Body of pancreas (tissue), 4 donors: ENCODE measurements around the gene TPK1. TPM values are rescaled to one million over a fixed set of nuclear protein-coding genes. Genes with fewer than 3 reads are reported as not detected.

Experiments
- ATAC-seq: fragments of 150-250 bp; one replicate; pipeline ENCODE4 v1.9.1; 2016
- DNase-seq, 4 donors: peaks; one replicate each; pipeline ENCODE4 v3.0.0-alpha.2; 2019
- H3K27ac ChIP-seq, 4 donors: fragments of 200-600 bp; sonication (generic); 1 replicate in 3 of 4; 2 replicates in 1 of 4; pipeline versions ENCODE4 v1.5.1 to v1.6.1; 2016 to 2019; ENCODE audit warnings: mild to moderate bottlenecking in 1 of 4, mixed read lengths in 1 of 4, moderate library complexity in 1 of 4
- H3K27me3 ChIP-seq, 2 donors: fragments of 200-600 bp; sonication (generic); one replicate each; pipeline ENCODE4 v1.6.0; 2016; ENCODE audit warnings: mild to moderate bottlenecking in 1 of 2
- H3K36me3 ChIP-seq, 2 donors: fragments of 200-600 bp; sonication (generic); replicated peaks in 1 of 2; 2 replicates each; pipeline ENCODE4 v1.5.1; 2016; ENCODE audit warnings: low read depth in 2 of 2; ENCODE audit not compliant: insufficient read depth in 1 of 2
- H3K4me1 ChIP-seq: fragments of 200-600 bp; sonication (generic); one replicate; pipeline ENCODE4 v1.6.0; 2016
- H3K4me3 ChIP-seq, 2 donors: fragments of 200-600 bp; sonication (generic); 1 replicate in 1 of 2; 2 replicates in 1 of 2; pipeline ENCODE4 v1.5.1; 2016 to 2019
- H3K9me3 ChIP-seq, 3 donors: fragments of 200-600 bp; sonication (generic); 1 replicate in 2 of 3; 2 replicates in 1 of 3; pipeline ENCODE4 v1.5.1; 2016
- CTCF ChIP-seq, 7 experiments: fragments of 450-650 bp in 4 of 7; fragments of 200-600 bp in 3 of 7; sonication (generic) in 3 of 7; IDR thresholded peaks; one replicate each; pipeline ENCODE4 v1.5.1; 2016 to 2019; ENCODE audit warnings: antibody characterized with exemption in 7 of 7
- POLR2A ChIP-seq, 3 donors: fragments of 450-650 bp; IDR thresholded peaks; one replicate each; pipeline ENCODE4 v1.6.1; 2016; ENCODE audit warnings: antibody characterized with exemption in 3 of 3, mild to moderate bottlenecking in 2 of 3
- WGBS, 2 donors: methylation state at CpG; one replicate each; pipeline ENCODE4 v1.1.5; 2017; 5-methylcytosine and 5-hydroxymethylcytosine counted together
- intact Hi-C: fragments of 100-400 bp; cut with DNase I; formaldehyde crosslinking; loops from one replicate; pipeline ENCODE4 v1.15.1; 2023
- total RNA-seq, 2 donors: library from RNA; depleted of rRNA; stranded (reverse); fragments of >200 nt; gene quantifications; one replicate each; pipeline ENCODE4 v1.1.0, GENCODE V29; 2016

TPK1 gene
- total RNA-seq, 2 donors from 2014 or later, result 0.66 to 1.3 TPM

- DNase-seq (no peak), ATAC-seq (no peak)
- intact Hi-C loops, result no loop called here
These were observed 66.5 kb downstream of the TPK1 start for GRCh38 chr7:144769352-144769751.

DNA sequence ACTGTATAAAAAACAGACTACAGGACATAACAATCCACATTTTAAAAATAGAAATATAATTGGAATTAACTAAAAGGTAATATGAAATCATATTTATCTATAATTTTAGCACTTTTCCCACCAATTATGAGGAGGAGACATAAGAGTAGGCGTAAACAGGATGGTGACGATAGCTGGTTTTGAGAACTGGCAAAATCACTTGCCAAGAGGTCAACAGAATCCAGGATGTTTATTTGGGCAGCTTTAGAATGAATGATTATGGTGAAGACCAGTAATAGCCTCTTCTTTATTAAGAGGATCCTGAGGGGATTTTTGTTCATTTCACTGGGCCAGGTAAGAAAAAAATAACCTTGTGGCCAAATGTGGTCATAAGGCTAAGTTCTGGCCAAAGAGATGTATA, 67.2 kb downstream of the TPK1 start:
- no peak for TF ChIP-seq CTCF (IDR thresholded peaks at IDR 0.05)
- no peak for TF ChIP-seq POLR2A (IDR thresholded peaks at IDR 0.05)
- DNase-seq, result no peak
- Histone ChIP-seq H3K27ac (no peak overlapping the region), H3K4me3 (no peak overlapping the region), H3K27me3 (no peaks in the 10 kb centered on the region), H3K9me3 (no peaks in the 10 kb centered on the region), H3K36me3 (no peaks in the 10 kb centered on the region), H3K4me1 (no peaks in the 10 kb centered on the region)
- intact Hi-C loops, result no loop called here
- ATAC-seq, result no peak
- WGBS, 2 donors, result 88 to 94% methylated on average over 2 of the region's 2 CpGs

More at GRCh38 chr7:144769352-144769751, 66.5 kb downstream of the TPK1 start:
- TF ChIP-seq POLR2A (IDR thresholded peaks at IDR 0.05) (no peak), CTCF (IDR thresholded peaks at IDR 0.05) (no peak)
- Histone ChIP-seq H3K4me1 (no peaks in the 10 kb centered on the region), H3K27ac (no peak overlapping the region), H3K4me3 (no peak overlapping the region), H3K36me3 (no peaks in the 10 kb centered on the region), H3K9me3 (no peaks in the 10 kb centered on the region), H3K27me3 (no peaks in the 10 kb centered on the region)
- 86 to 88% methylated on average over 2 of the region's 2 CpGs for WGBS, 2 donors

DNA sequence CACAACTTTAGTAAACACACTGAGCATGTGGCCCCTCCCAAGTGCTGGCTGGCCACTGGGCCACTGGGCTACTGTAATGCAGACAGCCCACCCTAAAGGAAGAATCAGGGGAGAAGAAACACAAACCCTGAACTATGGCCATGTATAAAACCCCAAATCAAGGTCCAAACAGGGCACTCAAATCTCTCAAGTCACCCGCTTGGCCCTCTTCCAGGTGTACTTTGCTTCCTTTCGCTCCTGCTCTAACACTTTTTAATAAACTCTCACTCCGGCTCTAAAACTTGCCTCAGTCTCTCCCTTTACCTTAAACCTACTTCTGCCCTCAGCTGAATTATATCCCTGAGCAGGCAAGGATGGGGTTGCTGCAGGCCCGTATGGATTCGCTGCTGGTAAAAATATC, 72.6 kb downstream of the TPK1 start:
- intact Hi-C loops, result no loop called here
- H3K27me3 ChIP-seq, result no peaks in the 10 kb centered on the region
- H3K9me3 ChIP-seq, result no peaks in the 10 kb centered on the region
- no peak for ATAC-seq
- no peaks in the 10 kb centered on the region for H3K36me3 ChIP-seq
- no peak for DNase-seq
- no peaks in the 10 kb centered on the region for H3K4me1 ChIP-seq
- H3K27ac ChIP-seq, result no peak overlapping the region
- no peak overlapping the region for H3K4me3 ChIP-seq
- TF ChIP-seq CTCF (IDR thresholded peaks at IDR 0.05), result no peak
- TF ChIP-seq POLR2A (IDR thresholded peaks at IDR 0.05), result no peak
- 72 to 85% methylated on average over 5 of the region's 5 CpGs for WGBS, 2 donors

DNA sequence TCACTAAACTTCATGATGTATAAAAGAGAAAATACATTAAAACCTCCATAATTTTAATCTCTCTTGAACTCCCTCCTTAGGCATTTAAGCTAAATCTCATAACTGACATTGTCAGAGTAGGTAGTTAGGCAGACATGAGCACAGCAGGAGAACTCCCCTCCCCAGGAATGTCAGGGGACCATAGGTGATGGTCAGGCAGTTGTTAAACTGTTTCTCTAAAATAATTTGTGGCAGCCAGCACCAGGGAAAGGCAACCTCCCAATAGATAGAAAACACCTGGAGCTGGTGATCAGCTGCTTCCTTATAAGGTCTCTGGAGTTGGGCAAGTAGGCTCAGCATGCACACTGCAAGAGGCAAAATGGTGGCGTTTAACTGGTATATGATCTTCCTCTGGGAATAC, 73.0 kb downstream of the TPK1 start:
- Histone ChIP-seq H3K27me3 (no peaks in the 10 kb centered on the region), H3K36me3 (no peaks in the 10 kb centered on the region), H3K27ac (no peak overlapping the region), H3K4me1 (no peaks in the 10 kb centered on the region), H3K4me3 (no peak overlapping the region), H3K9me3 (no peaks in the 10 kb centered on the region)
- DNase-seq, result no peak
- no peak for TF ChIP-seq POLR2A (IDR thresholded peaks at IDR 0.05)
- no peak for TF ChIP-seq CTCF (IDR thresholded peaks at IDR 0.05)
- ATAC-seq, result no peak
- intact Hi-C loops, result no loop called here
- 100% methylated on average over 1 of the region's 1 CpG for WGBS, 2 donors

DNA sequence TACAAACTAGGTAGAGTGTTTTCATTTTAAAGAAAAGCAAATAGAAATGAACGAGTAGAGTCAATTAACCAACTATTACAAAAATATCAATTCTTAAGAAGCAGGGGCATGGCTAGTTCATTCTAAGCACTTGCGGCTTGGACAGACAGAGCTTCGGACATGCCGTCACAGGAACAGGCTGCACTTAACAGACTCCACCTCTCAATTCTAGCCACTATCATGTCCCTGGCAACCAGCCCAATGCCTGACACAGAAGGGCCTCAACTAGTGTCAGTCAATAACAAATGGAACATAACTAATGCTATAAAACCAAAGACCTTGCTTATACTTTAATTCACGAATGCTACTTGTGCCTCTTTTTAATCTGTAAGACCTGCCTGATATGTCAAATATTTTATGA, 74.4 kb downstream of the TPK1 start:
- intact Hi-C loops, result no loop called here
- no peak for ATAC-seq
- WGBS, 2 donors, result 80 to 87% methylated on average over 5 of the region's 5 CpGs

More for the DNA sequence above, 74.4 kb downstream of the TPK1 start:
- Histone ChIP-seq H3K36me3 (no peaks in the 10 kb centered on the region), H3K4me3 (no peak overlapping the region), H3K27ac (no peak overlapping the region), H3K27me3 (no peaks in the 10 kb centered on the region), H3K9me3 (no peaks in the 10 kb centered on the region), H3K4me1 (no peaks in the 10 kb centered on the region)
- no peak for TF ChIP-seq CTCF (IDR thresholded peaks at IDR 0.05)
- no peak for TF ChIP-seq POLR2A (IDR thresholded peaks at IDR 0.05)
- no peak for DNase-seq
